WTC11 (cell line): ENCODE results near the gene STK39. TPM values are rescaled to one million over a fixed set of nuclear protein-coding genes. Genes with fewer than 3 reads are reported as not detected.

ENCODE experiments used
- ATAC-seq: fragments of 200-7000 bp; cut with Tn5 transposase; 2 replicates; pipeline ENCODE4 v1.10.0; 2021; ENCODE audit warnings: mild to moderate bottlenecking, moderate library complexity
- CTCF ChIA-PET: fragments of 300-600 bp; sonication (Branson Sonifier 250); formaldehyde crosslinking; loops from one replicate; lab custom pipeline; 2021; ENCODE audit warnings: antibody characterized with exemption; lab: Charles Lee
- POLR2A ChIA-PET: fragments of 350-600 bp; sonication (Branson Sonifier 250); formaldehyde crosslinking; loops from one replicate; lab custom pipeline; 2021; ENCODE audit warnings: antibody characterized with exemption; lab: Charles Lee
- DNase-seq: peaks from one replicate; pipeline ENCODE4 v3.0.0; 2021; ENCODE audit warnings: low spot score
- H3K27ac Mint-ChIP-seq: 2 replicates; pipeline ENCODE4 v1.8.0; 2021; ENCODE audit warnings: mixed read lengths
- H3K27me3 Mint-ChIP-seq: 2 replicates; pipeline ENCODE4 v1.8.0; 2021; ENCODE audit warnings: low read depth, mild to moderate bottlenecking, moderate library complexity, mixed read lengths
- H3K36me3 Mint-ChIP-seq: 2 replicates; pipeline ENCODE4 v1.8.0; 2021; ENCODE audit warnings: mixed read lengths
- H3K4me1 Mint-ChIP-seq: 2 replicates; pipeline ENCODE4 v1.8.0; 2022; ENCODE audit warnings: mixed read lengths
- H3K4me3 Mint-ChIP-seq: 2 replicates; pipeline ENCODE4 v1.8.0; 2021; ENCODE audit warnings: mild to moderate bottlenecking, moderate library complexity, mixed read lengths
- H3K9me3 Mint-ChIP-seq: 2 replicates; pipeline ENCODE4 v1.8.0; 2021; ENCODE audit warnings: mixed read lengths
- AFF4 ChIP-seq: sonication (generic); formaldehyde crosslinking; IDR thresholded peaks from 2 replicates; pipeline ENCODE4 v1.8.1; 2023; ENCODE audit warnings: mild to moderate bottlenecking, missing genetic modification reagents, borderline replicate concordance
- ATF3 ChIP-seq: sonication (generic); formaldehyde crosslinking; conservative IDR thresholded peaks from 2 replicates; pipeline ENCODE4 v1.8.1; 2022; ENCODE audit warnings: mild to moderate bottlenecking, missing genetic modification reagents
- CREB1 ChIP-seq: sonication (generic); formaldehyde crosslinking; IDR thresholded peaks from 2 replicates; pipeline ENCODE4 v1.8.0; 2023; ENCODE audit warnings: mild to moderate bottlenecking, missing genetic modification reagents
- E2F1 ChIP-seq: sonication (generic); formaldehyde crosslinking; IDR thresholded peaks from 2 replicates; pipeline ENCODE4 v1.8.0; 2022; ENCODE audit warnings: mild to moderate bottlenecking, missing genetic modification reagents
- E2F5 ChIP-seq: sonication (generic); formaldehyde crosslinking; IDR thresholded peaks from 2 replicates; pipeline ENCODE4 v1.8.1; 2022; ENCODE audit warnings: mild to moderate bottlenecking, moderate library complexity, missing genetic modification reagents
- FOXP1 ChIP-seq: sonication (generic); formaldehyde crosslinking; IDR thresholded peaks from 2 replicates; pipeline ENCODE4 v1.8.0; 2022; ENCODE audit warnings: missing genetic modification reagents, mild to moderate bottlenecking, moderate library complexity, borderline replicate concordance
- IRF1 ChIP-seq: sonication (generic); formaldehyde crosslinking; IDR thresholded peaks from 2 replicates; pipeline ENCODE4 v1.8.0; 2023; ENCODE audit warnings: missing genetic modification reagents
- IRF2 ChIP-seq: sonication (generic); formaldehyde crosslinking; IDR thresholded peaks from 2 replicates; pipeline ENCODE4 v1.8.0; 2022; ENCODE audit warnings: low read depth, missing genetic modification reagents, borderline replicate concordance
- JAZF1 ChIP-seq: fragments of 250-450 bp; sonication (Bioruptor Pico); IDR thresholded peaks from 2 replicates; pipeline ENCODE4 v1.9.0; 2021; ENCODE audit warnings: moderate library complexity, mild to moderate bottlenecking, inconsistent platforms
- JUN ChIP-seq: sonication (generic); formaldehyde crosslinking; IDR thresholded peaks from 2 replicates; pipeline ENCODE4 v1.8.0; 2023; ENCODE audit warnings: mild to moderate bottlenecking, missing genetic modification reagents
- KAT7 ChIP-seq: sonication (generic); formaldehyde crosslinking; IDR thresholded peaks from 2 replicates; pipeline ENCODE4 v1.8.1; 2023; ENCODE audit warnings: missing genetic modification reagents, mild to moderate bottlenecking, borderline replicate concordance
- NFE2L1 ChIP-seq: sonication (generic); formaldehyde crosslinking; IDR thresholded peaks from 2 replicates; pipeline ENCODE4 v1.8.1; 2023; ENCODE audit warnings: missing genetic modification reagents
- PRDM15 ChIP-seq: sonication (generic); formaldehyde crosslinking; IDR thresholded peaks from 2 replicates; pipeline ENCODE4 v1.8.0; 2022; ENCODE audit warnings: missing genetic modification reagents
- SMAD3 ChIP-seq: sonication (generic); formaldehyde crosslinking; IDR thresholded peaks from 2 replicates; pipeline ENCODE4 v1.8.0; 2022; ENCODE audit warnings: missing genetic modification reagents, mild to moderate bottlenecking, borderline replicate concordance
- ZNF317 ChIP-seq: sonication (generic); formaldehyde crosslinking; IDR thresholded peaks from 2 replicates; pipeline ENCODE4 v1.8.1; 2023; ENCODE audit warnings: low read depth, mild to moderate bottlenecking, moderate library complexity, missing genetic modification reagents, borderline replicate concordance
- ZNF396 ChIP-seq: fragments of 250-450 bp; sonication (Bioruptor Pico); IDR thresholded peaks from 2 replicates; pipeline ENCODE4 v1.8.0; 2021; ENCODE audit warnings: mild to moderate bottlenecking, moderate library complexity, borderline replicate concordance
- ZNF416 ChIP-seq: fragments of 250-450 bp; sonication (Bioruptor Pico); IDR thresholded peaks from 2 replicates; pipeline ENCODE4 v1.9.0; 2021; ENCODE audit warnings: mild to moderate bottlenecking, inconsistent platforms
- total RNA-seq: library from RNA; stranded (reverse); gene quantifications from 3 replicates; pipeline ENCODE4 v1.2.3, GENCODE V29; 2021
- TF ChIP-seq, protein P1 (sequence below): fragments of 200-600 bp; IDR thresholded peaks from 2 replicates; pipeline ENCODE4 v1.8.0; 2022; ENCODE audit warnings: antibody characterized with exemption
- TF ChIP-seq, protein P2 (sequence below): fragments of 250-450 bp; sonication (Bioruptor Pico); IDR thresholded peaks from 2 replicates; pipeline ENCODE4 v1.9.0; 2021; ENCODE audit warnings: moderate library complexity, mild to moderate bottlenecking, inconsistent platforms, borderline replicate concordance

Gene STK39
- total RNA-seq, 1 experiment from 2014 or later: 20.5 TPM

- Mint-ChIP-seq H3K27ac (no peak overlapping the region), H3K27me3 (no peaks in the 10 kb centered on the region), H3K36me3 (no peaks in the 10 kb centered on the region), H3K9me3 (no peaks in the 10 kb centered on the region), H3K4me1 (peaks cover 2% of the 10 kb centered on the region; the same call in 1 of the 2 replicates), H3K4me3 (no peak overlapping the region)
- ChIA-PET CTCF (no interaction called here), POLR2A (no interaction called here)
- TF ChIP-seq JAZF1 (CRISPR knock-in tag): no peak
- TF ChIP-seq SMAD3 (CRISPR knock-in tag): no peak
- TF ChIP-seq ZNF317 (CRISPR knock-in tag): no peak
- no peak for TF ChIP-seq JUN
- no peak for TF ChIP-seq ZNF416
- TF ChIP-seq IRF1 (CRISPR knock-in tag): no peak
- TF ChIP-seq FOXP1: no peak
- TF ChIP-seq E2F5 (CRISPR knock-in tag): no peak
- TF ChIP-seq KAT7 (CRISPR knock-in tag): no peak
- TF ChIP-seq PRDM15 (CRISPR knock-in tag): no peak
- TF ChIP-seq, protein P1, sequence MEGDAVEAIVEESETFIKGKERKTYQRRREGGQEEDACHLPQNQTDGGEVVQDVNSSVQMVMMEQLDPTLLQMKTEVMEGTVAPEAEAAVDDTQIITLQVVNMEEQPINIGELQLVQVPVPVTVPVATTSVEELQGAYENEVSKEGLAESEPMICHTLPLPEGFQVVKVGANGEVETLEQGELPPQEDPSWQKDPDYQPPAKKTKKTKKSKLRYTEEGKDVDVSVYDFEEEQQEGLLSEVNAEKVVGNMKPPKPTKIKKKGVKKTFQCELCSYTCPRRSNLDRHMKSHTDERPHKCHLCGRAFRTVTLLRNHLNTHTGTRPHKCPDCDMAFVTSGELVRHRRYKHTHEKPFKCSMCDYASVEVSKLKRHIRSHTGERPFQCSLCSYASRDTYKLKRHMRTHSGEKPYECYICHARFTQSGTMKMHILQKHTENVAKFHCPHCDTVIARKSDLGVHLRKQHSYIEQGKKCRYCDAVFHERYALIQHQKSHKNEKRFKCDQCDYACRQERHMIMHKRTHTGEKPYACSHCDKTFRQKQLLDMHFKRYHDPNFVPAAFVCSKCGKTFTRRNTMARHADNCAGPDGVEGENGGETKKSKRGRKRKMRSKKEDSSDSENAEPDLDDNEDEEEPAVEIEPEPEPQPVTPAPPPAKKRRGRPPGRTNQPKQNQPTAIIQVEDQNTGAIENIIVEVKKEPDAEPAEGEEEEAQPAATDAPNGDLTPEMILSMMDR: no peak
- TF ChIP-seq E2F1 (CRISPR knock-in tag): no peak
- TF ChIP-seq IRF2: no peak
- TF ChIP-seq, protein P2, sequence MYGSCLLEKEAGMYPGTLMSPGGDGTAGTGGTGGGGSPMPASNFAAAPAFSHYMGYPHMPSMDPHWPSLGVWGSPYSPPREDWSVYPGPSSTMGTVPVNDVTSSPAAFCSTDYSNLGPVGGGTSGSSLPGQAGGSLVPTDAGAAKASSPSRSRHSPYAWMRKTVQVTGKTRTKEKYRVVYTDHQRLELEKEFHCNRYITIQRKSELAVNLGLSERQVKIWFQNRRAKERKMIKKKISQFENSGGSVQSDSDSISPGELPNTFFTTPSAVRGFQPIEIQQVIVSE (CRISPR knock-in tag): no peak
- ATAC-seq (no peak), DNase-seq (no peak)
Measured at GRCh38 chr2:168156661-168157060, 90.7 kb downstream of the STK39 start.

GRCh38 chr2:168155680-168156079, 91.7 kb downstream of the STK39 start:
- CTCF ChIA-PET: no interaction called here
- no peak overlapping the region for H3K27ac Mint-ChIP-seq
- no peaks in the 10 kb centered on the region for H3K27me3 Mint-ChIP-seq
- H3K9me3 Mint-ChIP-seq: no peaks in the 10 kb centered on the region
- H3K36me3 Mint-ChIP-seq: no peaks in the 10 kb centered on the region
- POLR2A ChIA-PET: no interaction called here
- ATAC-seq (no peak), DNase-seq (no peak)
- H3K4me1 Mint-ChIP-seq: peaks cover 2% of the 10 kb centered on the region; the same call in 1 of the 2 replicates
- no peak overlapping the region for H3K4me3 Mint-ChIP-seq
- TF ChIP-seq CREB1 (CRISPR knock-in tag): no peak
- no peak for TF ChIP-seq ATF3 (CRISPR knock-in tag)
- no peak for TF ChIP-seq ZNF396 (CRISPR knock-in tag)
- TF ChIP-seq AFF4 (CRISPR knock-in tag): no peak
- TF ChIP-seq NFE2L1: no peak
- no peak for TF ChIP-seq IRF1 (CRISPR knock-in tag)
